Keratinocyte (primary cell): ENCODE results near the gene KMT2E. TPM values are rescaled to one million over a fixed set of nuclear protein-coding genes. Genes with fewer than 3 reads are reported as not detected.

Experiments used
- DNase-seq: peaks from one replicate; pipeline ENCODE4 v3.0.0-alpha.2; 2011; ENCODE audit warnings: low read depth, missing footprints, low spot score
- FAIRE-seq: peaks from 2 replicates; lab custom pipeline; 2011; peaks lifted over from hg19 to GRCh38; lab: Jason Lieb, UNC
- H2AFZ ChIP-seq: 2 replicates; pipeline ENCODE4 v1.6.0; 2012; ENCODE audit warnings: low read length, control low read depth, inconsistent platforms; ENCODE audit not compliant: control insufficient read depth
- H3K27ac ChIP-seq: 2 replicates; pipeline ENCODE4 v1.5.1; 2011; ENCODE audit warnings: low read length; ENCODE audit not compliant: control insufficient read depth, insufficient read depth
- H3K27me3 ChIP-seq: 3 replicates; pipeline ENCODE4 v1.6.0; 2011; ENCODE audit warnings: low read length; ENCODE audit not compliant: control insufficient read depth, insufficient read depth; ENCODE audit errors: extremely low read depth
- H3K36me3 ChIP-seq, 2 experiments: 2 replicates in 1 of 2; 3 replicates in 1 of 2; pipeline ENCODE4 v1.5.1; 2011; ENCODE audit warnings: low read length in 2 of 2, mild to moderate bottlenecking in 1 of 2; ENCODE audit not compliant: control insufficient read depth in 2 of 2, insufficient read depth in 2 of 2; ENCODE audit errors: extremely low read depth in 1 of 2
- H3K4me1 ChIP-seq: 3 replicates; pipeline ENCODE4 v1.5.1; 2011; ENCODE audit warnings: low read length; ENCODE audit not compliant: control insufficient read depth, insufficient read depth; ENCODE audit errors: extremely low read depth
- H3K4me2 ChIP-seq: 3 replicates; pipeline ENCODE4 v1.6.0; 2011; ENCODE audit warnings: low read depth, low read length; ENCODE audit not compliant: control insufficient read depth, insufficient read depth; ENCODE audit errors: extremely low read depth
- H3K4me3 ChIP-seq, 3 experiments: fragments of 200-600 bp in 1 of 3; sonication (generic) in 1 of 3; 2 replicates in 2 of 3; 3 replicates in 1 of 3; pipeline ENCODE4 v1.5.1; 2011 to 2016; ENCODE audit warnings: low read length in 3 of 3, mild to moderate bottlenecking in 3 of 3, control low read depth in 2 of 3, inconsistent platforms in 1 of 3, low read depth in 1 of 3, mixed read lengths in 1 of 3, mixed run types in 1 of 3, moderate library complexity in 1 of 3; ENCODE audit not compliant: control insufficient read depth in 2 of 3, insufficient read depth in 2 of 3; ENCODE audit errors: extremely low read depth in 1 of 3
- H3K79me2 ChIP-seq: 2 replicates; pipeline ENCODE4 v1.6.0; 2012; ENCODE audit warnings: low read length; ENCODE audit not compliant: control insufficient read depth, insufficient read depth
- H3K9ac ChIP-seq: 3 replicates; pipeline ENCODE4 v1.6.0; 2011; ENCODE audit warnings: low read length; ENCODE audit not compliant: control insufficient read depth, insufficient read depth; ENCODE audit errors: extremely low read depth
- H3K9me1 ChIP-seq: 3 replicates; pipeline ENCODE4 v1.6.0; 2011; ENCODE audit warnings: low read length; ENCODE audit not compliant: control insufficient read depth, insufficient read depth; ENCODE audit errors: extremely low read depth
- H3K9me3 ChIP-seq: 2 replicates; pipeline ENCODE4 v1.5.1; 2012; ENCODE audit warnings: low read depth, low read length; ENCODE audit not compliant: control insufficient read depth
- H4K20me1 ChIP-seq: 3 replicates; pipeline ENCODE4 v1.6.0; 2011; ENCODE audit warnings: low read length; ENCODE audit not compliant: control insufficient read depth, insufficient read depth; ENCODE audit errors: extremely low read depth
- CTCF ChIP-seq, 3 experiments: IDR thresholded peaks in 1 of 3; conservative IDR thresholded peaks in 1 of 3; optimal IDR thresholded peaks in 1 of 3; 2 replicates in 2 of 3; 3 replicates in 1 of 3; pipeline versions ENCODE3 to v1.5.1; 2011; ENCODE audit warnings: low read length in 3 of 3, mild to moderate bottlenecking in 3 of 3, moderate library complexity in 2 of 3, control low read depth in 1 of 3, inconsistent platforms in 1 of 3; ENCODE audit not compliant: insufficient read depth in 2 of 3; ENCODE audit errors: extremely low read depth in 1 of 3
- EZH2 ChIP-seq: IDR thresholded peaks from one replicate; pipeline ENCODE4 v1.6.1; 2012; ENCODE audit warnings: inconsistent platforms, mild to moderate bottlenecking, low read length, moderate library complexity
- dilution Hi-C: fragments of 300-500 bp; cut with MboI; formaldehyde crosslinking; loops from one replicate; pipeline ENCODE4 v1.7.0; 2020; ENCODE audit warnings: low sequenced_read_pairs; ENCODE audit not compliant: extremely low pct_ligation_motif_present
- polyA minus RNA-seq, 3 experiments: library from RNA; depleted of rRNA, polyadenylated mRNA; stranded (reverse); fragments of >200 nt; gene quantifications; 1 replicate in 1 of 3; 2 replicates in 1 of 3; 3 replicates in 1 of 3; pipeline ENCODE4 v1.2.3, GENCODE V29; 2011
- polyA plus RNA-seq, 5 experiments: library from polyadenylated mRNA; depleted of rRNA in 3 of 5; stranded (reverse) in 3 of 5; stranded (forward) in 1 of 5; unstranded in 1 of 5; fragments of >200 nt; gene quantifications; 1 replicate in 1 of 5; 2 replicates in 3 of 5; 3 replicates in 1 of 5; pipeline versions ENCODE4 v1.2.1 to v1.2.3, GENCODE V29; 2011 to 2012; ENCODE audit warnings: missing spikeins in 2 of 5, low read depth in 1 of 5, low replicate concordance in 1 of 5

The KMT2E gene
- polyA plus RNA-seq (3.5 to 12.9 TPM (median 7.9 TPM) in 3 replicates), polyA minus RNA-seq (36.9 to 48.3 TPM (median 41.4 TPM) in 3 replicates)
- polyA plus RNA-seq (2011; ENCODE audit: low read depth): 78.4 TPM
- polyA plus RNA-seq (2011; cell fraction: cytosol; rRNA removed): 7.6 and 7.7 TPM in 2 replicates
- polyA plus RNA-seq (2011; cell fraction: nucleus; rRNA removed): 31.9 and 35.6 TPM in 2 replicates
- polyA plus RNA-seq (2012; ENCODE audit: low replicate concordance): 21.5 and 27.1 TPM in 2 replicates
- polyA minus RNA-seq (2011; cell fraction: cytosol; rRNA and poly(A)+ RNA removed): 10.4 TPM
- 39.3 and 68.7 TPM in 2 replicates for polyA minus RNA-seq (2011; cell fraction: nucleus; rRNA and poly(A)+ RNA removed)

- Histone ChIP-seq H3K9ac (peak within 1 kb of the TSS; percentile 100), H3K4me3 (peak within 1 kb of the TSS; percentile 94 to 100 (median 100)), H3K79me2 (peaks cover 90% of the 10 kb centered on the region), H3K36me3 (no peaks in the 10 kb centered on the region), H3K4me2 (peak within 1 kb of the TSS; percentile 87), H3K27ac (peak within 1 kb of the TSS; percentile 100), H3K9me3 (no peaks in the 10 kb centered on the region), H3K9me1 (no peaks in the 10 kb centered on the region), H3K27me3 (no peaks in the 10 kb centered on the region), H4K20me1 (peaks cover 2% of the 10 kb centered on the region), H2AFZ (peak within 1 kb of the TSS; percentile 76), H3K4me1 (peaks cover 17% of the 10 kb centered on the region)
- peak in 1 of 3 experiments; percentile 15 for TF ChIP-seq CTCF (optimal IDR thresholded peaks at IDR 0.05 in 1 of 3, IDR thresholded peaks at IDR 0.05 in 1 of 3, conservative IDR thresholded peaks at IDR 0.05 in 1 of 3; ENCODE audit: extremely low read depth in 1 of 3, insufficient read depth in 2 of 3, low read length in 3 of 3)
- TF ChIP-seq EZH2: no peak
- DNase-seq (no peak), FAIRE-seq (no peak)
- dilution Hi-C loops: no loop called here
Observed at GRCh38 chr7:105013816-105014692, at the start of gene KMT2E. Gene KMT2E, plus strand, starts transcription at chr7:105014205. Its CDS starts 26,748 bp downstream, at chr7:105040953.

- no peaks in the 10 kb centered on the region for H3K9me3 ChIP-seq
- peaks cover 35% of the 10 kb centered on the region for H3K4me1 ChIP-seq
- no peaks in the 10 kb centered on the region for H3K36me3 ChIP-seq
- H3K79me2 ChIP-seq: no peaks in the 10 kb centered on the region
- H2AFZ ChIP-seq: no peak overlapping the region
- H3K27ac ChIP-seq: peak overlapping the region; percentile 91
- dilution Hi-C loops: no loop called here
- no peaks in the 10 kb centered on the region for H3K27me3 ChIP-seq
- H3K4me3 ChIP-seq: no peak overlapping the region
- H3K9me1 ChIP-seq: peaks cover 4% of the 10 kb centered on the region
- DNase-seq: no peak
- no peak for TF ChIP-seq EZH2
- no peak for TF ChIP-seq CTCF (optimal IDR thresholded peaks at IDR 0.05 in 1 of 3, IDR thresholded peaks at IDR 0.05 in 1 of 3, conservative IDR thresholded peaks at IDR 0.05 in 1 of 3; ENCODE audit: extremely low read depth in 1 of 3, insufficient read depth in 2 of 3, low read length in 3 of 3)
- FAIRE-seq: no peak
- no peak overlapping the region for H3K4me2 ChIP-seq
- no peak overlapping the region for H3K9ac ChIP-seq
- H4K20me1 ChIP-seq: no peaks in the 10 kb centered on the region
Observed at GRCh38 chr7:104964626-104965236, 49.3 kb upstream of the KMT2E start.
